ENCODE data around the gene SSX4B. TPM values are rescaled to one million over a fixed set of nuclear protein-coding genes. Genes with fewer than 3 reads are reported as not detected.
"Not testable (repeated sequence)": the region's sequence is repeated elsewhere in the genome, so short reads cannot be mapped to it uniquely, and the experiment has no call there.

The SSX4B gene
- total RNA-seq, 1 donor from 2014 or later: not detected

DNA sequence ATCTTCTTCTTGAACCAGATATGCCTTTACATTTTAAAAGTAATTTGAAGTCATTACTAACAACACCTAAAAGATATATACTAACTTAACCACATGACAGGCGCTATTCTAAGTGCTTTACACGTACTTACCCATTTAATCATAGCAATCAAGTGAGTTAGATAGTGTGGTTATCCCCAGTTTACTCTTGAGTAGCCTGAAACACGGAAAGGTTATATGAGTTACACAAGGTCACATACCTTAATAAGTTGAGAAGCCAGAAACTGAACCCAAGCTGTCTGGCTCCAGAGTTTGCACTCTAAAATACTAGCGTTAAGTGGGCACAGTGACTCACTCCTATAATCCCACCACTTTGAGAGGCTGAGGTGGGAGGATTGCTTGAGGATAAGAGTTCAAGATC is 18.4 kb upstream of the SSX4B start:
- H3K36me3 ChIP-seq (ENCODE audit: control insufficient read depth in 3 of 3, insufficient read depth in 3 of 3, low read length in 3 of 3); H3K27ac ChIP-seq (ENCODE audit: low read depth, low read length); H3K4me3 ChIP-seq (ENCODE audit: low read length in 3 of 3); H3K27me3 ChIP-seq (ENCODE audit: control insufficient read depth in 3 of 3, insufficient read depth in 3 of 3, low read length in 3 of 3); H3K9me3 ChIP-seq (ENCODE audit: control insufficient read depth in 3 of 3, low read length in 3 of 3); H3K4me1 ChIP-seq (ENCODE audit: control insufficient read depth in 3 of 3, insufficient read depth in 3 of 3, low read length in 3 of 3); H3K9ac ChIP-seq (ENCODE audit: low read depth in 1 of 3, low read length in 3 of 3): not testable (repeated sequence)

GRCh38 chrX:48429606-48430005 is 17.8 kb upstream of the SSX4B start:
- not testable (repeated sequence) for H3K9ac ChIP-seq (ENCODE audit: low read depth in 1 of 3, low read length in 3 of 3); H3K4me3 ChIP-seq (ENCODE audit: low read length in 3 of 3); H3K4me1 ChIP-seq (ENCODE audit: control insufficient read depth in 3 of 3, insufficient read depth in 3 of 3, low read length in 3 of 3); H3K36me3 ChIP-seq (ENCODE audit: control insufficient read depth in 3 of 3, insufficient read depth in 3 of 3, low read length in 3 of 3); H3K27me3 ChIP-seq (ENCODE audit: control insufficient read depth in 3 of 3, insufficient read depth in 3 of 3, low read length in 3 of 3); H3K27ac ChIP-seq (ENCODE audit: low read depth, low read length); H3K9me3 ChIP-seq (ENCODE audit: control insufficient read depth in 3 of 3, low read length in 3 of 3)

DNA sequence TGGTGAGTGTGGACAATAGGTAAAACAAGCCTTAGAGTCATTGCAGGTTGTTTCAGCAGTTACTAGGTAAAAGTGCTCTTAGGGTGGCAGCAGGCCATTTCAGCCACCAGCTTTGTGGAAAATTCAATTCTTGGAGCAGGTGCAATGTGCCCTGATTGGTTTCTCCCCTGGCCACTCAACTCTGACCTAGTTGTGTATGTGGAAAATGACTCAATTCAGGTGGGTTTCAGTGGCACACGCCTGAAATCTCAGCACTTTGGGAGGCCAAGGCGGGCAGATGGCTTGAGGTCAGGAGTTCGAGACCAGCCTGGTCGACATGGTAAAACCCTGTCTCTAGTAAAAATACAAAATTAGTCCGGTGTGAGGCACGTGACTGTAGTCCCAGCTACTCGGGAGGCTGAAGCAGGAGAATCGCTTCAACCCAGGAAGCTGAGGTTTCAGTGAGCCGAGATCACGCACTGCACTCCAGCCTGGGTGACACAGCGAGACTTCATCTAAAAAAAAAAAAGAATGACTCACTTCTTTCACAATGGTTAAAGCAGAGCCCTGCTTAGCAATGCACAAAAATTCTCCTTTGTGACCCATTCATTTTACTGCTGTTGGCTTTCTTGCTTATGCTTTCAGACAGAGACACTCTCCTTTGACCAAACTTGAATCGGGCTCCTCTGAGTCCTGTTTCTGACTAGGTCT is 15.4 kb upstream of the SSX4B start:
- not testable (repeated sequence) for H3K27me3 ChIP-seq (ENCODE audit: control insufficient read depth in 3 of 3, insufficient read depth in 3 of 3, low read length in 3 of 3); H3K4me1 ChIP-seq (ENCODE audit: control insufficient read depth in 3 of 3, insufficient read depth in 3 of 3, low read length in 3 of 3); H3K36me3 ChIP-seq (ENCODE audit: control insufficient read depth in 3 of 3, insufficient read depth in 3 of 3, low read length in 3 of 3); H3K9me3 ChIP-seq (ENCODE audit: control insufficient read depth in 3 of 3, low read length in 3 of 3); H3K9ac ChIP-seq (ENCODE audit: low read depth in 1 of 3, low read length in 3 of 3); H3K4me3 ChIP-seq (ENCODE audit: low read length in 3 of 3); H3K27ac ChIP-seq (ENCODE audit: low read depth, low read length)

GRCh38 chrX:48397825-48398224 is 13.9 kb downstream of the SSX4B start:
- not testable (repeated sequence) for H3K4me3 ChIP-seq (ENCODE audit: low read length in 3 of 3); H3K9me3 ChIP-seq (ENCODE audit: control insufficient read depth in 3 of 3, low read length in 3 of 3); H3K4me1 ChIP-seq (ENCODE audit: control insufficient read depth in 3 of 3, insufficient read depth in 3 of 3, low read length in 3 of 3); H3K27ac ChIP-seq (ENCODE audit: low read depth, low read length); H3K9ac ChIP-seq (ENCODE audit: low read depth in 1 of 3, low read length in 3 of 3); H3K36me3 ChIP-seq (ENCODE audit: control insufficient read depth in 3 of 3, insufficient read depth in 3 of 3, low read length in 3 of 3); H3K27me3 ChIP-seq (ENCODE audit: control insufficient read depth in 3 of 3, insufficient read depth in 3 of 3, low read length in 3 of 3)

GRCh38 chrX:48396931-48397330 is 14.8 kb downstream of the SSX4B start:
- not testable (repeated sequence) for H3K27ac ChIP-seq (ENCODE audit: low read depth, low read length); H3K4me1 ChIP-seq (ENCODE audit: control insufficient read depth in 3 of 3, insufficient read depth in 3 of 3, low read length in 3 of 3); H3K9me3 ChIP-seq (ENCODE audit: control insufficient read depth in 3 of 3, low read length in 3 of 3); H3K27me3 ChIP-seq (ENCODE audit: control insufficient read depth in 3 of 3, insufficient read depth in 3 of 3, low read length in 3 of 3); H3K4me3 ChIP-seq (ENCODE audit: low read length in 3 of 3); H3K9ac ChIP-seq (ENCODE audit: low read depth in 1 of 3, low read length in 3 of 3); H3K36me3 ChIP-seq (ENCODE audit: control insufficient read depth in 3 of 3, insufficient read depth in 3 of 3, low read length in 3 of 3)

DNA sequence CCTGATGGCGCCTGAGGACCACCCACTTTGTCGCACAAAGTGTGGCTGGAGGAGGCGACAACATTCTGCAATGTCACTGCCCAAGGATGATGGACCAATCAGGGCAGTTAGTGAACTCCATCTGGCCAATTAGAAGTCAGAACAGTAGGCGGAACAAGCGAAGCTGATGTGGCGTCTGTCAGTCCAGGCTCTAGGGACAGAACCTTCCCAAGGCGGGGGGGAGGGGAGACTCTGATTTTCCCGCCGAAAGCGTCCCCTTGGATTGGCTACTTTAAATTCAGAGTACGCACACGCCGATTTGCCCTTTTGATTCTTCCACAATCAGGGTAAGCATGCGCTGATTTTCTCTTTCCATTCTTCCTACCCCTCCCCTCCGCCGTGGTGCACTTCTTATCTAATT is 28.5 kb downstream of the SSX4B start, which contains the start of gene SSX4:
Gene SSX4 (plus strand): TSS at position 301 of the 400 bp plus-strand sequence. CDS start 515 bp downstream, outside the sequence.
- not testable (repeated sequence) for H3K9ac ChIP-seq (ENCODE audit: low read depth in 1 of 3, low read length in 3 of 3); H3K36me3 ChIP-seq (ENCODE audit: control insufficient read depth in 3 of 3, insufficient read depth in 3 of 3, low read length in 3 of 3); H3K9me3 ChIP-seq (ENCODE audit: control insufficient read depth in 3 of 3, low read length in 3 of 3); H3K4me1 ChIP-seq (ENCODE audit: control insufficient read depth in 3 of 3, insufficient read depth in 3 of 3, low read length in 3 of 3); H3K27ac ChIP-seq (ENCODE audit: low read depth, low read length); H3K4me3 ChIP-seq (ENCODE audit: low read length in 3 of 3); H3K27me3 ChIP-seq (ENCODE audit: control insufficient read depth in 3 of 3, insufficient read depth in 3 of 3, low read length in 3 of 3)

DNA sequence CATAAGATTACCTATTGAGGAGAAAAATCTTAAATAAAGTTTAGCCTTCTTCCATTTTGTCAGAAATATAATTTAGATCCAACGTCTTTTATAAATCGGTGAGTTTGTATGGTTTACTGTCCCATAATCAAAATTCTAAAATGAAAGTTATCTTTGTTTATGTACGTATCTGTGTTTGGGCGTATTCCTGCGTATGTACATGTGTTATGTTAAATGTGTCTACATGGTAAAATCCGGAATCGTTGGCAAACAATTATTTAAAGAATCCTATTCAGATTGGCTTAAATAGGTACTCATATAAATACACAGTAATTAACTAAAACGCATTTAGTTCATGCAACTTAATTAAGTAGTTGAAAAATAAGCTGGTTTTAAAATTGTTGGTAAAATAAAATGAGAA is 41.4 kb downstream of the SSX4B start:
- H3K4me3 ChIP-seq (ENCODE audit: low read length in 3 of 3); H3K27me3 ChIP-seq (ENCODE audit: control insufficient read depth in 3 of 3, insufficient read depth in 3 of 3, low read length in 3 of 3); H3K9ac ChIP-seq (ENCODE audit: low read depth in 1 of 3, low read length in 3 of 3); H3K36me3 ChIP-seq (ENCODE audit: control insufficient read depth in 3 of 3, insufficient read depth in 3 of 3, low read length in 3 of 3); H3K27ac ChIP-seq (ENCODE audit: low read depth, low read length); H3K9me3 ChIP-seq (ENCODE audit: control insufficient read depth in 3 of 3, low read length in 3 of 3); H3K4me1 ChIP-seq (ENCODE audit: control insufficient read depth in 3 of 3, insufficient read depth in 3 of 3, low read length in 3 of 3): not testable (repeated sequence)

GRCh38 chrX:48367717-48368408 is 43.9 kb downstream of the SSX4B start:
- H3K4me3 ChIP-seq (ENCODE audit: low read length in 3 of 3); H3K36me3 ChIP-seq (ENCODE audit: control insufficient read depth in 3 of 3, insufficient read depth in 3 of 3, low read length in 3 of 3); H3K27me3 ChIP-seq (ENCODE audit: control insufficient read depth in 3 of 3, insufficient read depth in 3 of 3, low read length in 3 of 3); H3K27ac ChIP-seq (ENCODE audit: low read depth, low read length); H3K9ac ChIP-seq (ENCODE audit: low read depth in 1 of 3, low read length in 3 of 3); H3K4me1 ChIP-seq (ENCODE audit: control insufficient read depth in 3 of 3, insufficient read depth in 3 of 3, low read length in 3 of 3); H3K9me3 ChIP-seq (ENCODE audit: control insufficient read depth in 3 of 3, low read length in 3 of 3): not testable (repeated sequence)

DNA sequence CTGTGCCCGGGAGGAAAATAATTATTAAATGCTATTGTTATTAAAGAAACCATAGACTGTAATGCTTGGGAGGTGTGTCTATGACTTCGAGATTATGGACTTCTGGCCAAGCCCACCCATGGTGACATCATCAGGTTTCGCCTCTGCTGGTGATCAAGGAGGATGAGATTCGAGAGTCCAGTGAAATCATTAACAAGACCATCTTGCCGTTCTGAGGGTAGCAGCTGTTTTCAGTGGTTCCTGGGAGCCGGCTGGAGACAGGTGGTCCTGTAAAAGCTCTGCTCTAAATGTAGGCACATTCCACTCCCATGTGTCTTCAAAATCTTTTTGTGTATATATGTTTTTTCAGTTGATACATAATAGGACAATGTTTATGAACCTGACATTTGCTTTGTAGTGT is 52.5 kb downstream of the SSX4B start:
- not testable (repeated sequence) for H3K9ac ChIP-seq (ENCODE audit: low read depth in 1 of 3, low read length in 3 of 3); H3K4me1 ChIP-seq (ENCODE audit: control insufficient read depth in 3 of 3, insufficient read depth in 3 of 3, low read length in 3 of 3); H3K27ac ChIP-seq (ENCODE audit: low read depth, low read length); H3K9me3 ChIP-seq (ENCODE audit: control insufficient read depth in 3 of 3, low read length in 3 of 3); H3K4me3 ChIP-seq (ENCODE audit: low read length in 3 of 3); H3K27me3 ChIP-seq (ENCODE audit: control insufficient read depth in 3 of 3, insufficient read depth in 3 of 3, low read length in 3 of 3); H3K36me3 ChIP-seq (ENCODE audit: control insufficient read depth in 3 of 3, insufficient read depth in 3 of 3, low read length in 3 of 3)

- Histone ChIP-seq H3K9ac (ENCODE audit: low read depth in 1 of 3, low read length in 3 of 3) (no peak overlapping the region), H3K27me3 (ENCODE audit: control insufficient read depth in 3 of 3, insufficient read depth in 3 of 3, low read length in 3 of 3) (no peaks in the 10 kb centered on the region), H3K9me3 (ENCODE audit: control insufficient read depth in 3 of 3, low read length in 3 of 3) (no peaks in the 10 kb centered on the region), H3K27ac (ENCODE audit: low read depth, low read length) (no peak overlapping the region), H3K4me1 (ENCODE audit: control insufficient read depth in 3 of 3, insufficient read depth in 3 of 3, low read length in 3 of 3) (no peaks in the 10 kb centered on the region), H3K36me3 (ENCODE audit: control insufficient read depth in 3 of 3, insufficient read depth in 3 of 3, low read length in 3 of 3) (no peaks in the 10 kb centered on the region), H3K4me3 (ENCODE audit: low read length in 3 of 3) (no peak overlapping the region)
Measured at GRCh38 chrX:48357681-48358080, 54.1 kb downstream of the SSX4B start.
